DMS114 treated with DMSO at 0.1 percent for 48 hours (cell line): Measurements from ENCODE around the gene FGD4.
"Not testable (repeated sequence)": the region's sequence is repeated elsewhere in the genome, so short reads cannot be mapped to it uniquely, and the experiment has no call there.

Experiments used
- DNase-seq: peaks from one replicate; lab custom pipeline; 2025; ENCODE audit not compliant: unreplicated experiment; lab: John Stamatoyannopoulos, UW

FGD4 gene

GRCh38 chr12:32516230-32516629, 116.9 kb downstream of the FGD4 start:
- no peak for DNase-seq

- no peak for DNase-seq
These were observed 118.6 kb downstream of the FGD4 start for GRCh38 chr12:32517966-32518365.

GRCh38 chr12:32519047-32519446, 119.7 kb downstream of the FGD4 start:
- no peak for DNase-seq

GRCh38 chr12:32522331-32523221, 123.2 kb downstream of the FGD4 start:
- no peak for DNase-seq

GRCh38 chr12:32525802-32526201, 126.4 kb downstream of the FGD4 start:
- not testable (repeated sequence) for DNase-seq

- not testable (repeated sequence) for DNase-seq
These were observed 127.0 kb downstream of the FGD4 start for GRCh38 chr12:32526343-32526742.

GRCh38 chr12:32532422-32532821, 133.1 kb downstream of the FGD4 start:
- no peak for DNase-seq

- no peak for DNase-seq
These were observed 133.6 kb downstream of the FGD4 start for GRCh38 chr12:32532951-32533350.

GRCh38 chr12:32533506-32533905, 134.1 kb downstream of the FGD4 start:
- DNase-seq: not testable (repeated sequence)

GRCh38 chr12:32533971-32534590, 134.7 kb downstream of the FGD4 start:
- no peak for DNase-seq

- DNase-seq: no peak
These were observed 135.3 kb downstream of the FGD4 start for GRCh38 chr12:32534698-32535097.

GRCh38 chr12:32535288-32535999, 136.1 kb downstream of the FGD4 start:
- peak; percentile 37 for DNase-seq

GRCh38 chr12:32536000-32536345, 136.6 kb downstream of the FGD4 start:
- DNase-seq: no peak

- no peak for DNase-seq
These were observed 142.5 kb downstream of the FGD4 start for GRCh38 chr12:32541754-32542374.

- no peak for DNase-seq
These were observed 143.3 kb downstream of the FGD4 start for GRCh38 chr12:32542428-32543229.

- no peak for DNase-seq
These were observed 145.5 kb downstream of the FGD4 start for GRCh38 chr12:32544893-32545292.

GRCh38 chr12:32545413-32545980, 146.1 kb downstream of the FGD4 start:
- DNase-seq: no peak

GRCh38 chr12:32546272-32546671, 146.9 kb downstream of the FGD4 start:
- DNase-seq: no peak

- DNase-seq: no peak
These were observed 149.4 kb downstream of the FGD4 start for GRCh38 chr12:32548691-32549281.

- DNase-seq: no peak
These were observed 150.3 kb downstream of the FGD4 start for GRCh38 chr12:32549675-32550079.
